GM18951 (cell line): ENCODE results near the gene ATIC.

Experiments
- POLR2A ChIP-seq: IDR thresholded peaks from 4 replicates; pipeline ENCODE4 v1.6.1; 2011; ENCODE audit warnings: mild to moderate bottlenecking; ENCODE audit not compliant: insufficient read length, insufficient read depth; ENCODE audit errors: extremely low read depth
- in situ Hi-C: fragments of 300-500 bp; cut with MboI; formaldehyde crosslinking; loops from one replicate; pipeline ENCODE4 v1.12.0; 2022; ENCODE audit warnings: low sequenced_read_pairs, mixed read lengths, inconsistent platforms; ENCODE audit not compliant: unreplicated experiment

The ATIC gene

GRCh38 chr2:215370112-215370965 is 58.5 kb downstream of the ATIC start:
- no peak for TF ChIP-seq POLR2A
- in situ Hi-C loops: no loop called here

DNA sequence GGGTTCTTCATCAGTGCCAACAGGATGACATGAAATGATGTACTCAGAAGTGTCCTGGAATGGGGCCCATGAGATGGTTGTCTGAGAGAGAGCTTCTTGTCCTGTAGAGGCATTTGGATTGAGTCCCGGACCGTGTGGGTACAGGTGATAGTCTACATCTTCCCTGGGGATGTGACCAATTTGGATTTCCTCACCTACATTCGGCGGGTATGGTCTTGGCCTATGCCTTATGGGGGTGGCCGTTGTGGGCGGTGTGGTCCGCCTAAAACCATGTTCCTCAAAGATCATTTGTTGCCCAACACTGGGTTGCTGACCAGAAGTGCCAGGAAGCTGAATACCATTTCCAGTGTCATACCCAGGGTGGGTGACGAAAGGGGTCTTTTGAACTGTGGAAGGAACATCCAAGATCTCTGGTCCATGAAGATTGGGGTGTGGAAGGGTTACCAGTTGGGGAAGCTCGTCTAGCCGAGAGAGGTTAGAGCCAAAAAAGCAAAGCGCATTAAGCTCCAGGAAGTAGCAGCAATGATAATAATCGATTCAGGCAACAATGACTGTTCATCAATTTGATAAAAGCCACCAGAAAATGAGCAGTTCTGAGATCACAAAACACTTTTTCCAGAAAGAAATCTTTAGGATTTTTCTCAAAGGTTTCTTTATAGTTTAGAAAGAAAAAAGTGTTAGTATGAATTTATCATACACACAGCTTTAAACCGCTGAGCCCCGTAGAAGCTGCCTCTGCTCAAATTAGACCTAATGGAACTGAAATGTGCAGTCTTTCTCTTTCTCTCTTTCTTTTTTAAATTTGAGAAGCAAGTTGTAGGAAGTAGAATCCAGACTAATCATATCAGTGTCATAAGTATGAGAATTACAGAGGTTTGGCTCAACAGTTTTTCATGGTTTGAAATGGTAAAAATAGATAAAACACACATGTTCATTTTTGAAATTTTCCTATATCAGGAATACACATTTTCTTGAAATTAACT is 60.3 kb downstream of the ATIC start:
- no peak for TF ChIP-seq POLR2A
- in situ Hi-C loops: no loop called here

GRCh38 chr2:215372968-215373649 is 61.2 kb downstream of the ATIC start:
- TF ChIP-seq POLR2A: no peak
- in situ Hi-C loops: no loop called here

- TF ChIP-seq POLR2A: no peak
- in situ Hi-C loops: no loop called here
Measured at GRCh38 chr2:215374002-215374401, 62.1 kb downstream of the ATIC start.

GRCh38 chr2:215374642-215375466 is 63.0 kb downstream of the ATIC start:
- in situ Hi-C loops: no loop called here
- TF ChIP-seq POLR2A: no peak

GRCh38 chr2:215375467-215375830 is 63.6 kb downstream of the ATIC start:
- no peak for TF ChIP-seq POLR2A
- in situ Hi-C loops: no loop called here

DNA sequence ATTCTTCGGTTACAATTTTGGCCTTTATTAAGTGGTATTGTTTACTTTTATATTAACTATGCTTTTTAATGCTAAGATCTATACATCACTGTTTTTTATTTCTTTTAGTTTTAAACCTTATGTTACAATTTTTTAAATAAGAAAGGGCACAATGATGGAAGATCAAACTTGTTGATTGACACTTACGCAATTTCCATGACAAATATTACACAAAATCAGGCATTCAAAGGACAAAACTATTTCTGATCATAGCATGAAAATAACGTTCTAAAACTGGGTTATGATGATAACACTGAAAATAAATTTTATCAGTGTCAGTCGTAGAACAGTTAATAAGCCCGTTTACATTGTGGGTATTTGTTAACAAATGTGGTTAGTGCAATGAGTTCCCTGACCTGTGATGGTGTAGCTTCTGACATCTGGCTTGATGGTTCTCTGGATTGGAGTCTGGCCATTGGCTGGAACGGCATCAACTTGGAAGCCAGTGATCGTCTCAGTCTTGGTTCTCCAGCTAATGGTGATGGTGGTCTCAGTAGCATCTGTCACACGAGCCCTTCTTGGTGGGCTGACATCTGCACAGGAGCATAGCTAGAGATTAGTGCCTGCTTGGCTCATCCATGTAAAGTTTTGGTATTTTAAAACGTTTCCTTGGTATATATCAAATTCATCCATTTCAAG is 64.4 kb downstream of the ATIC start:
- in situ Hi-C loops: no loop called here
- TF ChIP-seq POLR2A: no peak

GRCh38 chr2:215377283-215377682 is 65.4 kb downstream of the ATIC start:
- in situ Hi-C loops: no loop called here
- TF ChIP-seq POLR2A: no peak

GRCh38 chr2:215378045-215378444 is 66.2 kb downstream of the ATIC start:
- TF ChIP-seq POLR2A: no peak
- in situ Hi-C loops: no loop called here

GRCh38 chr2:215379039-215379438 is 67.2 kb downstream of the ATIC start:
- in situ Hi-C loops: no loop called here
- no peak for TF ChIP-seq POLR2A

DNA sequence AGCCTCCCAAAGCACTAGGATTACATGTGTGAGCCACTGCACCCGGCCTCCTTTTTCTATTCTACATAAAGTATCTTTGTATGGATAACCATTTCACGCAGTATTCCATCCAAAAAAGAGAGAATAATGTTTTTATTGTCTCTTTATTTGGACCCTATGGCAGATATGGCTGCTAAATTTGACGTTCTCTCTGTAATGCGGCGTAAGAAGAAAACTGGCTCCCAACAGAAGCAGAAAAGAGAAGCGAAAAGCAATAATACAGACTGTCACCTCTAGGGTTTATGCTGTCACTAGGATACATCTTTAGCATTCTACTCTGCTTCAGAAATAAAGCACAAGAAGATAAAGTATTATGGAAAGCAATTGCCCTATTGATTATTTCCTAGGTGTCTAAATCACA is 68.1 kb downstream of the ATIC start:
- in situ Hi-C loops: no loop called here
- TF ChIP-seq POLR2A: no peak

- in situ Hi-C loops: no loop called here
- no peak for TF ChIP-seq POLR2A
Measured at GRCh38 chr2:215380699-215381098, 68.8 kb downstream of the ATIC start.
